DMS79 (cell line): ENCODE results near the gene AQP6.
A peak's percentile ranks its signal among the peaks of the same experiment; 100 is the strongest.

ENCODE experiments used
- DNase-seq: peaks from one replicate; lab custom pipeline; 2025; lab: John Stamatoyannopoulos, UW

Gene AQP6

GRCh38 chr12:49942921-49943624 is 29.7 kb upstream of the AQP6 start:
- DNase-seq: no peak

- no peak for DNase-seq
Observed at GRCh38 chr12:49943625-49943960, 29.2 kb upstream of the AQP6 start.

- no peak for DNase-seq
Observed at GRCh38 chr12:49944046-49944445, 28.7 kb upstream of the AQP6 start.

- DNase-seq: no peak
Observed at GRCh38 chr12:49944718-49945117, 28.0 kb upstream of the AQP6 start.

- no peak for DNase-seq
Observed at GRCh38 chr12:49945394-49946080, 27.2 kb upstream of the AQP6 start.

- DNase-seq: peak; percentile 43
Observed at GRCh38 chr12:49946086-49946485, 26.7 kb upstream of the AQP6 start.

- DNase-seq: peak; percentile 69
Observed at GRCh38 chr12:49946497-49946896, 26.2 kb upstream of the AQP6 start.

GRCh38 chr12:49947593-49948226 is 25.0 kb upstream of the AQP6 start:
- DNase-seq: no peak

- no peak for DNase-seq
Observed at GRCh38 chr12:49948866-49949845, 23.6 kb upstream of the AQP6 start.

- DNase-seq: no peak
Observed at GRCh38 chr12:49949866-49950265, 22.9 kb upstream of the AQP6 start.

- no peak for DNase-seq
Observed at GRCh38 chr12:49950273-49951251, 22.2 kb upstream of the AQP6 start, which contains the start of gene AQP2. Gene AQP2, plus strand, starts transcription at chr12:49950737. Its CDS starts 94 bp downstream, at chr12:49950831.

GRCh38 chr12:49951411-49952240 is 21.1 kb upstream of the AQP6 start:
- no peak for DNase-seq

- no peak for DNase-seq
Observed at GRCh38 chr12:49952391-49953055, 20.2 kb upstream of the AQP6 start.

- no peak for DNase-seq
Observed at GRCh38 chr12:49953151-49953550, 19.6 kb upstream of the AQP6 start.

- no peak for DNase-seq
Observed at GRCh38 chr12:49953961-49954846, 18.5 kb upstream of the AQP6 start.

GRCh38 chr12:49954863-49955830 is 17.6 kb upstream of the AQP6 start:
- DNase-seq: no peak
